Mesothelial cell of epicardium (in vitro differentiated cells): ENCODE measurements around the gene SORBS1. TPM values are rescaled to one million over a fixed set of nuclear protein-coding genes. Genes with fewer than 3 reads are reported as not detected.
A peak's percentile ranks its signal among the peaks of the same experiment; 100 is the strongest.

Experiments used
- DNase-seq, 2 experiments: peaks; one replicate each; pipeline ENCODE4 v3.0.0; 2021; ENCODE audit warnings: low spot score in 2 of 2; ENCODE audit not compliant: unreplicated experiment in 2 of 2
- H3K27ac Mint-ChIP-seq: 2 replicates; pipeline ENCODE4 v1.8.0; 2021; ENCODE audit warnings: mixed read lengths
- H3K27me3 Mint-ChIP-seq: 2 replicates; pipeline ENCODE4 v1.8.0; 2021; ENCODE audit warnings: low read depth, mixed read lengths
- H3K36me3 Mint-ChIP-seq: 2 replicates; pipeline ENCODE4 v1.8.0; 2021; ENCODE audit warnings: mixed read lengths
- H3K4me1 Mint-ChIP-seq: 2 replicates; pipeline ENCODE4 v1.8.0; 2021; ENCODE audit warnings: mixed read lengths
- H3K4me3 Mint-ChIP-seq: 2 replicates; pipeline ENCODE4 v1.8.0; 2021; ENCODE audit warnings: mild to moderate bottlenecking, moderate library complexity, mixed read lengths
- H3K9me3 Mint-ChIP-seq: 2 replicates; pipeline ENCODE4 v1.8.0; 2021; ENCODE audit warnings: mixed read lengths
- total RNA-seq: library from RNA; stranded (reverse); gene quantifications from 3 replicates; pipeline ENCODE4 v1.2.1, GENCODE V29; 2021
- TF ChIP-seq, protein P1 (sequence below): fragments of 200-600 bp; sonication (generic); IDR thresholded peaks from one replicate; pipeline ENCODE4 v1.5.0; 2021; ENCODE audit warnings: antibody characterized with exemption; ENCODE audit not compliant: unreplicated experiment

SORBS1 gene
- total RNA-seq, 1 donor from 2014 or later = 24.9 TPM

DNA sequence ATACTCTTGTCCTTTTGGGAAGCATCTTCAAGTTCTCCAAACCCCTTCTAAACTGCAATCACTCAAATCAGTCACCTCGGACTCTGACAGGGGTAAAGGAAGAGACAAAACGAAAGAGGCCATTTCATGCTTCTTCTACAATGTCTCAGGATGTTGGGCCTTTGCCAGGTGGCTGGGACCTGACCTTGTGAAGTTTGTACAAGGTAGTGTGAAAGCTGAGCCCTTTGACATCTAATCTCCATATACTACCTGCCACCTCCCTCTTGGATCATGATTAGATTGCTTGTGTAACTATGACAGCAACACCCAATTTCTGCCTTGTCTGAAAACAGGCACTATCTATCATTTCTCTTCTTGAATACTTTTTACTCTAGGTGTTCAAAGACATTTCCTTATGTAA lies 235.3 kb downstream of the SORBS1 start:
- DNase-seq = no peak
- no peak overlapping the region for H3K27ac Mint-ChIP-seq
- H3K36me3 Mint-ChIP-seq = no peaks in the 10 kb centered on the region
- peaks cover 9% of the 10 kb centered on the region for H3K4me1 Mint-ChIP-seq
- no peaks in the 10 kb centered on the region for H3K27me3 Mint-ChIP-seq
- H3K9me3 Mint-ChIP-seq = no peaks in the 10 kb centered on the region
- no peak overlapping the region for H3K4me3 Mint-ChIP-seq
- TF ChIP-seq, protein P1, sequence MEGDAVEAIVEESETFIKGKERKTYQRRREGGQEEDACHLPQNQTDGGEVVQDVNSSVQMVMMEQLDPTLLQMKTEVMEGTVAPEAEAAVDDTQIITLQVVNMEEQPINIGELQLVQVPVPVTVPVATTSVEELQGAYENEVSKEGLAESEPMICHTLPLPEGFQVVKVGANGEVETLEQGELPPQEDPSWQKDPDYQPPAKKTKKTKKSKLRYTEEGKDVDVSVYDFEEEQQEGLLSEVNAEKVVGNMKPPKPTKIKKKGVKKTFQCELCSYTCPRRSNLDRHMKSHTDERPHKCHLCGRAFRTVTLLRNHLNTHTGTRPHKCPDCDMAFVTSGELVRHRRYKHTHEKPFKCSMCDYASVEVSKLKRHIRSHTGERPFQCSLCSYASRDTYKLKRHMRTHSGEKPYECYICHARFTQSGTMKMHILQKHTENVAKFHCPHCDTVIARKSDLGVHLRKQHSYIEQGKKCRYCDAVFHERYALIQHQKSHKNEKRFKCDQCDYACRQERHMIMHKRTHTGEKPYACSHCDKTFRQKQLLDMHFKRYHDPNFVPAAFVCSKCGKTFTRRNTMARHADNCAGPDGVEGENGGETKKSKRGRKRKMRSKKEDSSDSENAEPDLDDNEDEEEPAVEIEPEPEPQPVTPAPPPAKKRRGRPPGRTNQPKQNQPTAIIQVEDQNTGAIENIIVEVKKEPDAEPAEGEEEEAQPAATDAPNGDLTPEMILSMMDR = no peak

DNA sequence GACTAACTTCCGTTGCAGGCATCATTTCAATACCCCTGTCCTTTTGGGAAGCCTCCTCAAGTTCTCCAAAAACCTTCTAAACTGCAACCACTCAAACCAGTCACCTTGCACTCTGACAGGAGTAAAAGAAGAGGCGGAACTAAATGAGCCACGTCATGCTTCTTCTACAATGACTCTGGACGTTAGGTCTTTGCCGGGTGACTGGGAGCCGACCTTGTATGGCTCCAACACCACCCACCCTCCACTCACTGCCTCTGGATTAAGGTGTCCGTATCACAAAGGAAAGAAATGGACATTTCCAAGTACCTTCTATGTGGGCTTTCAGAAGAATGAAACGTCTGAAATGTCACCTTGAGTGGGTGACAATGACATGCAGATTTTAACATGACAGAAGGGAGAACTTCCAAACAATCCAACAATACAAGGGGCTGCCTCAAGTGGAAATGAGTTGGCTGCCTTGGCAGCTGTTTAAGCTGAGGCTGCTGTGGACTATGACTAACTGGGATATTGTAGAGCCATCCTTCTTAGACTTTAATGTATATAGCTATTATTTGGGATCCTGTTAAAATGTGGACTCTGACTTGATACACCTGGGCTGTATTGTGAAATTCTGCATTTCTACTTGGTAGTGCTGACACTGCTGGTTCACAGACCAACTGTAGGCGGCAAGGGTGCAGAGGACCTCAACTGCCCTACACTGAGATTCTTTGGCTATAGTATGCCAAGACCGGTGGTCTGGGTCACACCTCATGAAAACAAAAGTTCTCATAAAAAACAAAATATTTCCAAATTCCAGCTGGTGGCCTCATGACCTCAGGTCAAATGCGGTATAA lies 236.5 kb downstream of the SORBS1 start:
- no peaks in the 10 kb centered on the region for H3K36me3 Mint-ChIP-seq
- DNase-seq = no peak
- no peak overlapping the region for H3K4me3 Mint-ChIP-seq
- no peaks in the 10 kb centered on the region for H3K9me3 Mint-ChIP-seq
- H3K27ac Mint-ChIP-seq = no peak overlapping the region
- H3K27me3 Mint-ChIP-seq = no peaks in the 10 kb centered on the region
- TF ChIP-seq, protein P1 = no peak
- peaks cover 9% of the 10 kb centered on the region for H3K4me1 Mint-ChIP-seq

DNA sequence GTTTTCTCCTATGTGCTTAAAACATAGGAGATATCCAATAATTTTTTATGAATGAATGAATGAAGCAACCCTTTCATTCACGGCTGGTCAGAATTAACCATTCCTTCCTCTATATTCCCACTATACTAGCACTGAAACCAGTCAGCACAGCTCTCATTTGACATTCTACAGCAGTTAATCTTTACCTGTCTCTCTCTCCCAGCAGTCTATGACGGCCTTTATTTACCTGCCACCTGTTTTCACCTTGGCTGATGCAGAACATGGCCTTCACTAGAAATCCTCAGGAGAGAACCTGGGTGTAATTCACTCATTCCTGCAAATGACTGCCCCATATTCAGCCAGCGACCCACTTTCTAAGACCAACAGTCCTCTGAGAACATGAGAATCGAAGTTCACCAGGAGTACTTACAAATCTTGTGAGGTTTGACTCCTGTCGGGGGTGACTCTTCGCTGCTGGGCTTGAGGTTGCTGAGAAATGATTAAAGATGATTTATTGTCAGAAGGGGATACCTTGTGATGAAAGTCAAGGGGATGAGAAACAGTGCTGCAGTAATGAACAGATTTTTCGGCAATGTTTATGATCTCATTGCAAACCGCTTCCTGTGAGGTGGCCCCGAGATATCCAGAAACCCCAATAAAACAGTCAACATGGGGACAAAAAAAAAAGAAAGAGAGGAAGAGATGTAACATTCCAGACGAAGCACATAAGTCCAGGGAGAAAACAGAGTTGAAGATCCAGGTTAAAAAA lies 239.4 kb downstream of the SORBS1 start:
- no peak overlapping the region for H3K4me3 Mint-ChIP-seq
- peaks cover 7% of the 10 kb centered on the region for H3K4me1 Mint-ChIP-seq
- no peaks in the 10 kb centered on the region for H3K27me3 Mint-ChIP-seq
- no peak for DNase-seq
- no peak overlapping the region for H3K27ac Mint-ChIP-seq
- no peaks in the 10 kb centered on the region for H3K36me3 Mint-ChIP-seq
- H3K9me3 Mint-ChIP-seq = no peaks in the 10 kb centered on the region
- TF ChIP-seq, protein P1 = no peak

DNA sequence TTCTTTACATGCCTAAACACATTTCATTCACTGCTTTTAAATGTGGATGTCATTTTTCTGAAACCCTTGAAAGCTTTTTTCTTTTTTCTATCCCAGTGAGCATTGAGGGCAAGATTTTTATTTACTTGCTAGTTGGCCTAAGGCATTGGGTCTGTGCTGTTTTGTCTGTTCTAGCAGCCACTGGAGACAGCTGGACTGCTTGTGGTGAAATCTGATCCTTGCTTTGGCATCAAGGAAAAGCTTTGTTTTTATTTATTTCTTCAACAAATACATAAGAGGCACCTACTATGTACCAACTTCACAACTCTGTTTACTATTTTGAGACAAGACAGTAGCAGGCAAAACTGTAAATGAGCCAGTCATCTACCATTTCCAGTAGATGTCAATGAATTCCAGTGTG lies 241.9 kb downstream of the SORBS1 start:
- no peaks in the 10 kb centered on the region for H3K9me3 Mint-ChIP-seq
- H3K36me3 Mint-ChIP-seq = no peaks in the 10 kb centered on the region
- H3K27me3 Mint-ChIP-seq = no peaks in the 10 kb centered on the region
- no peak for DNase-seq
- peak overlapping the region; percentile 26 for H3K27ac Mint-ChIP-seq
- no peak overlapping the region for H3K4me3 Mint-ChIP-seq
- H3K4me1 Mint-ChIP-seq = peaks cover 10% of the 10 kb centered on the region
- TF ChIP-seq, protein P1 = no peak

DNA sequence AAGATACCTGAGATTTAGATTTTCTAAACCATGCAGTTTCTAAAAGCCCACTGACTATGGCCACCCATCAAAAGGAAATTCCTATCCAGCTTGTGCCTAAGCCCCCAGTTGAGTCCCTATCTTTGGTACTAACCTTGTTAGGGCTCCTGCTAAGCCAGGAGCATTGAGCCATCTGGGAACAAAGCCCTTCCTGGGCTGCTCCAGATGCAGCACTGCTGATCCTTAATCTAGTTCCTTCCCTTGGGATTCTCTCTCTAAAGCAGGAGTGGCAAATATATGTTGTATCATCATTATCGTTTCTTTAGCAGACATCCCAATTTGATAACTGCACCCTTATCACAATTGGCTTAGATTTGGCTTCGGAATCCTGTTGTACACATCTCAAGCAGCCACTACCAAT lies 245.7 kb downstream of the SORBS1 start:
- no peaks in the 10 kb centered on the region for H3K27me3 Mint-ChIP-seq
- H3K9me3 Mint-ChIP-seq = no peaks in the 10 kb centered on the region
- TF ChIP-seq, protein P1 = no peak
- DNase-seq = no peak
- no peaks in the 10 kb centered on the region for H3K36me3 Mint-ChIP-seq
- H3K27ac Mint-ChIP-seq = no peak overlapping the region
- H3K4me1 Mint-ChIP-seq = peaks cover 29% of the 10 kb centered on the region
- no peak overlapping the region for H3K4me3 Mint-ChIP-seq
